Epidermal melanocyte (primary cell): Measurements from ENCODE around the gene SEC14L5.

Source experiments
- DNase-seq: peaks from one replicate; pipeline ENCODE4 v3.0.0; 2011; ENCODE audit warnings: low spot score; ENCODE audit not compliant: insufficient read length

The SEC14L5 gene

DNA sequence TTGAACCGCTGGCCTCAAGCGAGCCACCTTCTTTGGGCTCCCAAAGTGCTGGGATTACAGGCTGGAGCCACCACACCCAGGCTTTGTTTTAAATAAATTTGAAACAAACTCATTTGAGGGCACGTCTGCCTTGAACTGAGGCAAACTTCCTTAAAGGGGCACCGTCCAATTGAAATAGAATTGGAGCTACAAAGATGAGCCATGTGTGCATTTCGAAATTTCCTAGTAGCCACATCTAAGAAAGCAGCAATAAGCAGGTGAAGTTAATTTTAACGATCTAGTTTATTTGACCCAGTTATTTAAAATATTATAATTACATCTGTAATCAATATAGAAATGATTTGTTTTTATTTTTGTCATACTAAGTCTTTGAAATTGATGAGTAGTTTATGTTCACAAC, 108.4 kb downstream of the SEC14L5 start:
- no peak for DNase-seq
